SH-SY5Y (cell line): ENCODE results near the gene NTRK2.

Experiments used
- GATA2 ChIP-seq: IDR thresholded peaks from 2 replicates; pipeline ENCODE4 v1.6.1; 2011; ENCODE audit warnings: mild to moderate bottlenecking, low read depth, low read length
- GATA3 ChIP-seq: IDR thresholded peaks from 2 replicates; pipeline ENCODE4 v1.6.1; 2011; ENCODE audit warnings: low read depth, mild to moderate bottlenecking, low read length, moderate library complexity

GRCh38 chr9:84811751-84812074 is 142.2 kb downstream of the NTRK2 start:
- TF ChIP-seq GATA2 (no peak), GATA3 (no peak)
